ENCODE data around the gene DCST1. TPM values are rescaled to one million over a fixed set of nuclear protein-coding genes. Genes with fewer than 3 reads are reported as not detected.

Gene DCST1
- total and polyA plus RNA-seq, 2 experiments from 2014 or later = 0.27 TPM; not detected in 1

DNA sequence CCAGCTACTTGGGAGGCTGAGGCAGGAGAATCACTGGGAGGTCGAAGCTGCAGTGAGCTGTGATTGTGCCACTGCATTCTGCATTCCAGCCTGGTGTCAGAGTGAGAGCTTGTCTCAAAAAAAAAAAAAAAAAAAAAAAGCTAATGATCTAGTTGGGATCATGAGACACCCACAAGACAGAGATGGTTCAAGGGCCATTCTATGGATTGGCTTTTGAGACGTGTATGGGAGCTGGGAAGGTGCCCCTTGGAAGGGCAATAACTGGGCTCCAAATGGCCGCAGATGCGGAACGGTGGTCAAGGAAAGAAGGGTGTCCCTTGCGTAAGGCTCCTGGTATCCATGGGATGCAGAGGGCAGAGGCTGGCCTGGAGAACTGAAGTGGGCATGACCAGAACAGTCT lies 10.7 kb downstream of the DCST1 start:
- Histone ChIP-seq H3K4me1 (ENCODE audit: low read depth) (no peaks in the 10 kb centered on the region), H3K4me3 (no peak overlapping the region), H3K27ac (no peak overlapping the region), H3K36me3 (no peaks in the 10 kb centered on the region), H3K27me3 (no peaks in the 10 kb centered on the region), H3K9me3 (ENCODE audit: low read depth) (no peaks in the 10 kb centered on the region)
- TF ChIP-seq, protein P1, sequence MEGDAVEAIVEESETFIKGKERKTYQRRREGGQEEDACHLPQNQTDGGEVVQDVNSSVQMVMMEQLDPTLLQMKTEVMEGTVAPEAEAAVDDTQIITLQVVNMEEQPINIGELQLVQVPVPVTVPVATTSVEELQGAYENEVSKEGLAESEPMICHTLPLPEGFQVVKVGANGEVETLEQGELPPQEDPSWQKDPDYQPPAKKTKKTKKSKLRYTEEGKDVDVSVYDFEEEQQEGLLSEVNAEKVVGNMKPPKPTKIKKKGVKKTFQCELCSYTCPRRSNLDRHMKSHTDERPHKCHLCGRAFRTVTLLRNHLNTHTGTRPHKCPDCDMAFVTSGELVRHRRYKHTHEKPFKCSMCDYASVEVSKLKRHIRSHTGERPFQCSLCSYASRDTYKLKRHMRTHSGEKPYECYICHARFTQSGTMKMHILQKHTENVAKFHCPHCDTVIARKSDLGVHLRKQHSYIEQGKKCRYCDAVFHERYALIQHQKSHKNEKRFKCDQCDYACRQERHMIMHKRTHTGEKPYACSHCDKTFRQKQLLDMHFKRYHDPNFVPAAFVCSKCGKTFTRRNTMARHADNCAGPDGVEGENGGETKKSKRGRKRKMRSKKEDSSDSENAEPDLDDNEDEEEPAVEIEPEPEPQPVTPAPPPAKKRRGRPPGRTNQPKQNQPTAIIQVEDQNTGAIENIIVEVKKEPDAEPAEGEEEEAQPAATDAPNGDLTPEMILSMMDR (IDR thresholded peaks at IDR 0.05; ENCODE audit: low read depth, low read length) = no peak
- no peak for DNase-seq (ENCODE audit: low read depth in 1 of 2, low spot score in 1 of 2)

DNA sequence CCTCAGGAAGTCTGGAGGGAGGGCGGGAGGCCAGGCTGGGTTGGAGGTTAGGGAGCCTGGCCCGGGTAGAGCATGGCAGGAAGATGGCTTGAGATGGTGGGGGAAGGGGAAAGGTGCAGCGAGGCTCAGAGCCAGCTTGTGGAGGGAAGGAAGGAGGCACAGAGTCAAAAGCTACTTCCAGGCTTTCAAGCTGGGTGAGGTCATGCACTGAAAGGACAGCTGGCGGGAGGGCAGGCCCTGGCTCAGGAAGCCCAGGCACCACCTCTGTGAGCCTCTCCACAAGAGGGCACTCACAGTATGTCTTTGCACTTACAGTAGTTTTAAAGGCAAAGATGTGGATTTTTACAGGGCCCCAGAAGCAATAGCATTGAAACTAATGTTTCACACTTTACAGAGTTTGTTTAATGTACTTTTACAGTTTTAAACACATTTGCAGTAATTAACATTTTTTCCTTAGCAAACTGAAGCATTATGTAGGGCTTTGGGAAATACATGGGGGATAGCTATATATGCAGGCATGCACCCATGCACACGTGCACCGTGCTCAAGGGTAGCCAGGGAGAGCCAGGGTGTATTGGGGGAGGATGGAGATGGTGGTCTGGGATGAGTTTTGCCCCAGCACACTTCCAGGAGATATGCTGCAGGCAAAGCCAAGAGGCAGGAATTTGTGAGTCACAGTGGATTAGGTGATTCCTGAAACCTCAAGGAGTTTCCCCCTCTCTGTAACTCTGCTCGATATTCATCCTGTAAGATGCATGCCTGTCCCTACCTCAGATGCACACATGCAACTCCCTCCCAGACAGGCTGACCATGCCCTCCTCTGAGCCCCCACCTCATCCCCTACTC lies 11.4 kb downstream of the DCST1 start:
- Histone ChIP-seq H3K4me3 (no peak overlapping the region), H3K4me1 (ENCODE audit: low read depth) (peaks cover 6% of the 10 kb centered on the region), H3K27ac (no peak overlapping the region), H3K9me3 (ENCODE audit: low read depth) (no peaks in the 10 kb centered on the region), H3K27me3 (no peaks in the 10 kb centered on the region), H3K36me3 (no peaks in the 10 kb centered on the region)
- TF ChIP-seq, protein P1 (IDR thresholded peaks at IDR 0.05; ENCODE audit: low read depth, low read length) = peak; percentile 80
- DNase-seq (ENCODE audit: low read depth in 1 of 2, low spot score in 1 of 2) = peak; percentile 81 to 88

DNA sequence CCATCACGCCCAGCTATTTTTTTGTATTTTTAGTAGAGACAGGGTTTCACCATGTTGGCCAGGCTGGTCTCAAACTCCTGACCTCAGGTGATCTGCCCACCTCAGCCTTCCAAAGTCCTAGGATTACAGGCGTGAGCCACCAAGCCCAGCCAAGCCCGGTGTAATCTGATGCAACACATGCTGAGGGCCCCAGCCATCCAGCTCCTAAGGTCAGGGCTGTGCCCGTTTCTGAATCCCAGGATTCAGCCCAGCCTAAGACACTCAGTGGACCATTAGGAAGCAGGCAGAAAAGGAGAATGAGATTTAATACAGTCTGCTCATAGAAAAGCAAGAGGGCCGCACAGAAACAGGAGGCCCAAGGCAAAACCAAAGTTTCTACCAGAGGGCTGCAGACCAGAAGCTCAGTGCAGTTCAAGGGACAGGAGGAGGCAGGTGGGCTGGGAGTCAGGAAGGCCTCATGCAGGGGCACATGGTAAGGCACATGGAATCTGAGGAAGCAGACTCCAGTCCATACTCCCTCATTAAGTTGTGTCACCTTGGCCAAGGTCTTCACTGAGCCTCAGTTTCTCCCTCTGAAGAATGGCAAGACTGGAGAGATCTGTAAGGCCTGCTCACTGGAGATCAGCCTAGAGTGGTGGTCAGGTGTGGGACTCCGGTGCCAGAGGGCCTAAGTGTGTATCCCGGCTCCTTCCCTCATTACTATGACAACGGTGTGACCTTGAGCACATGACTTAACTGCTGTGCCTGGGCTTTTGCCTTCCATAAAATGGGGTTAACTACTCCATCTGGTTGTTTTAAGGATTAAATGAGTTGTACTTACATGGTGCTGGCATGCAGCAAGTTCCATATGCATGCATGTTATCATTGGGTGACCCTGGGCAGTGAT lies 15.1 kb downstream of the DCST1 start:
- TF ChIP-seq, protein P1 (IDR thresholded peaks at IDR 0.05; ENCODE audit: low read depth, low read length) = no peak
- peaks cover 11% of the 10 kb centered on the region for H3K4me1 ChIP-seq (ENCODE audit: low read depth)
- DNase-seq (ENCODE audit: low read depth in 1 of 2, low spot score in 1 of 2) = no peak

DNA sequence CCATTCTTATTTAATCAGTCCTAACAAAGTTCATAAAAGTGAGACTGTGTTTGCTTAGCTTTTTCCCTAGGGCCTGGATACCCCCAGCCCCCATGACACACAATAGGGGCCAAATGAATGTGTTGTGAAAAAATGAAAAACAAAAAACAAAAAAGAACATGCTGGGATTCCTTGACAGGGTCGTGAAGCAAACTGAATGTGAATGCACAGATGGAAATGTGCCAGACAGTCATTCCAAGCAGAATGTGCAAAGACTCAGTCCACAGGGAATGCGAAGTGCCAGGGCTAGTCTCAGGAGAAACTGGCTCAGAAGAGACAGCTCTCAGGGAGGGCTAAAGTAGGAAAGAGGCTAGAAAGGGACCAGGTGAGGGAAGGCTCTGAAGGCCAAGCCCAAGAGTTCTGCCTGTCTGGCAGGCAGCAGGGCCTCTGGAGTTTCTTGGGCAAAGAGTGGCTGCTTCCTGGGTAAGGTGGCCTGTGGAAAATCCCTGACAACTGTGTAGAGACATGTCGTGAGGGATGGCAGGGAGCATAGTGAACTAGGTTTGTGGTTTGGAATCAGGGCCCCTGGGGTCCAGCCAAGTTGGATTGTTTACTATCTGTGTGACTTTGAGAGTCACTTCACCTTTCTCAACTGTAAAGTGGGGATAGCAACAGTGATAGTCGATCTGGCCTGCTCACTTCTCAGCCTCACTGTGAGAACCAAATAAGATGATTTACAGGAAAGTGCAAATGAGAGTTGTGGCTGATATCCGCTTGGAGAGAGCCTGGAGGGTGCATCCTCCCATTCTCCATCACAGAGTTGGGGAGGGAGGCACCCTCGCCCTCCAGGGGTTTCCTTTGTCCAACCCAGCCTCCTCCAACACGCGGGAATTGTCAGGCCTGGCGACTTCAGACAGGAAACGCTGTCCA lies 16.3 kb downstream of the DCST1 start:
- Histone ChIP-seq H3K27ac (peak overlapping the region; percentile 10), H3K36me3 (no peaks in the 10 kb centered on the region), H3K27me3 (peaks cover 23% of the 10 kb centered on the region), H3K4me1 (ENCODE audit: low read depth) (peaks cover 11% of the 10 kb centered on the region), H3K4me3 (peak overlapping the region; percentile 66), H3K9me3 (ENCODE audit: low read depth) (no peaks in the 10 kb centered on the region)
- TF ChIP-seq, protein P1 (IDR thresholded peaks at IDR 0.05; ENCODE audit: low read depth, low read length) = no peak
- DNase-seq (ENCODE audit: low read depth in 1 of 2, low spot score in 1 of 2) = peak in 1 of 2 donors; percentile 40

More for the DNA sequence above, 15.1 kb downstream of the DCST1 start:
- no peaks in the 10 kb centered on the region for H3K9me3 ChIP-seq (ENCODE audit: low read depth)
- no peak overlapping the region for H3K4me3 ChIP-seq
- H3K27me3 ChIP-seq = peaks cover 23% of the 10 kb centered on the region
- H3K36me3 ChIP-seq = no peaks in the 10 kb centered on the region
- no peak overlapping the region for H3K27ac ChIP-seq
